NK-92 (cell line): ENCODE measurements around the gene GPN3.
A peak's percentile ranks its signal among the peaks of the same experiment; 100 is the strongest.
"Not testable (repeated sequence)": the region's sequence is repeated elsewhere in the genome, so short reads cannot be mapped to it uniquely, and the experiment has no call there.

Source experiments
- DNase-seq: peaks from one replicate; lab custom pipeline; 2025; ENCODE audit not compliant: unreplicated experiment; lab: John Stamatoyannopoulos, UW

The GPN3 gene

GRCh38 chr12:110449799-110450497 lies 18.1 kb downstream of the GPN3 start, which contains the start of gene ARPC3:
ARPC3 (minus strand) TSS chr12:110450337; CDS start chr12:110450260, 77 bp downstream.
- peak; percentile 53 for DNase-seq

DNA sequence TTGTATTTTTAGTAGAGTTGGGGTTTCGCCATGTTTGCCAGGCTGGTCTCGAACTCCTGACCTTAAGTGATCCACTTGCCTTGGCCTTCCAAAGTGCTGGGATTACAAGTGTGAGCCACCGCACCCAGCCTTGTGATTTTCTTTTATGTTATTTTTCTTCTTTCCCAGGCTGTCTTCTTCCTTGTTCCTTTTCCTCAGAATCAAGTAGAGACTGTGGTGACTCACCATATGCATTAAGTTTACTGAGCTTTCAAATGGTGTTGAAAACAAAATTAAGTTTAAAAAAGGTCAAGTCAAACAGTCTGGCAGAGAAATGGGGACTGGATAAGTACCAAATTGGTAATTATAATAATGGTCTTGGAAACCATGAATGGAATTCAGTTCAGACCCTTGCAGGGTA lies 23.6 kb downstream of the GPN3 start:
- no peak for DNase-seq

GRCh38 chr12:110436231-110436630 lies 31.8 kb downstream of the GPN3 start:
- no peak for DNase-seq

- no peak for DNase-seq
Observed at GRCh38 chr12:110431957-110432587, 36.0 kb downstream of the GPN3 start.

DNA sequence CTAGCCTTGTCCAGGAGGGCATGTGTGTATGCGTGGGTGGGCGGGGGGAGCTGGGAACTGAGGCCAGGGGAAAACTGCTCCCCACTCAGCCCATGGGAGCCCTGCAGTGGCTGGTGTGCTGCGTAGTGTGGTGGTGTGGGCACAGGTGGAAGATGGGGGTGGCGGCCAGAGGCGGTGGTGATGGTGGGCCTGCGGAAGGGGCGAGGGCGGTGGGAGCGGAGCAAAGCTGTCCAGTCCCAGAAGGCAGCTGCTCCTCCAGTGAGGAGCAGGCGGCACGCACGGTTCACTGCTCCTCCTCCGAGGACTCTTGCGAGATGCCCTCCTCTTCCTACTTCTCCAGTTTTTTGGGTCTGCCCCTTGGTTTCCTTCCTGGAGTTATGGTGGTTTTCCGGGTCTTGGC lies 38.4 kb downstream of the GPN3 start:
- DNase-seq: not testable (repeated sequence)

DNA sequence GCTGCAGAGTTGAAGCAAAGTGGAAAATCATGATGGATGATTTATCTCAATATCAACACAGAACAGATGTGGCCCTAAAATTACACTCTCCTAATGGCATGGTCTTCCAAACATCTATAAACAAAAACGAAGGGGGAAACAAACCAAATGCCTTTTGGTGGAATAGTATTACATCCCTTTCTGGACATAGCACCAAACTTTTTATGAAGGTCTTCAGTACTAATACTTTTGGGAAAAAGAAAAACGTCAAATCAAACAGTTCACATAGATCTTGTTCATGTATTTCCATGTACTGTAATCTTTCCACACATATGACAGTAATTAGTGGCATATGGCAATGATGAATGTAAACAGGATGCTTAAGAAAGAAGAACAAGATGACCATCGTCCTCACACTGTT lies 41.7 kb downstream of the GPN3 start:
- DNase-seq: no peak

DNA sequence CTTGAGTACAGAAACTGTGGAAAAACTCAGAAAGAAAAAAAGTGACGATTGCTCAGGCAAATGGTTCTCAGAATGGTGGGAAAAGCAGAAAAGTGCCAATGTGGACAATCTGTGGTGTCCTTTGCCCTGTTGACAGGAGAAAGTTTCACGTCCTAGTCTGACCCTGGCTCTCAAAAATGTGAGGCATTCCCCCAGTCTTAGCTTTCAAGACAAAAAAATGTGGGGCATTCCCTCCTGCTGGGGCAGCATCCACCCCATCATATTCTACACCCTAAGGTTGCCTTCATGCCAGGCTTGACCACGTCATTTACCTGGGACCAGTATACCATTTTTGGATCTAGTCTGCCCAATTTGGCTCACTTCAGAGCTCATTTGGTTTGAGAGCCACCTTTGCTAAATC lies 43.8 kb downstream of the GPN3 start:
- no peak for DNase-seq

GRCh38 chr12:110421701-110422100 lies 46.4 kb downstream of the GPN3 start:
- DNase-seq: no peak

- DNase-seq: no peak
Observed at GRCh38 chr12:110421159-110421661, 46.8 kb downstream of the GPN3 start.

DNA sequence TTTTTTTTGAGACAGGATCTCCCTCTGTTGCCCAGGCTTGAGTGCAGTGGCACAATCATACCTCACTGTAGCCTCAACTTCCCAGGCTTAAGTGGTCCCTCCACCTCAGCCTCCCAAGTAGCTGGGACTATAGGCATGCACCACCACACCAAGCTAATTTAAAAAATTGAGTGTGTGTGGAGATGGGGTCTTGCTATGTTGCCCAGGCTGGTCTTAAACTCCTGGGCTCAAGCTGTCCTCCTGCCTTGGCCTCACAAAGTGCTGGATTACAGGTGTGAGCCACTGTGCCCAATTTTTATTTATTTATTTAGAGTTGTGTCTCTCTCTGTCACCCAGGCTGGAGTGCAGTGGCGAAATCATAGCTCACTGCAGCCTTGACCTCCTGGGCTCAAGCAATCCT lies 47.4 kb downstream of the GPN3 start:
- not testable (repeated sequence) for DNase-seq

GRCh38 chr12:110417113-110417512 lies 50.9 kb downstream of the GPN3 start:
- not testable (repeated sequence) for DNase-seq

DNA sequence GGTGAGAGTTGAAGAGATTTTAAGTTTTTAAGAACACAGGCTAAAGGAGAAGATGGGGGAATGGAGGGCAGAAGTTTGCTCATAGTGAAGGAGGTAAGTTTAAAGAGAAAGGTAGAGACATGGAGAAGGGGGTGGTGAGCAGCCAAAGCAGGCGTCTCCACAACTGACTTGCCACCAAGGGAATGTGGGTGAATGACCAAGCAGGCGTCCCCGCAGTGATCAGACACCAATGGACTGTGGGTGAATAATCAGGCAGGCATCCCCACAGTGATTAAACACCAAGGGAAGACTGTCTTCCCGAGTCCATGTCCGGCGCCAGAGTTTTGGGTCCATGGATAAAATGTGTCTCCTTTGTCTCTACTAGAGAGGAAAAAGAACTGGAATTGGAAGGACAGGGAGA lies 58.0 kb downstream of the GPN3 start:
- DNase-seq: not testable (repeated sequence)

- not testable (repeated sequence) for DNase-seq
Observed at GRCh38 chr12:110405126-110405662, 62.9 kb downstream of the GPN3 start.

DNA sequence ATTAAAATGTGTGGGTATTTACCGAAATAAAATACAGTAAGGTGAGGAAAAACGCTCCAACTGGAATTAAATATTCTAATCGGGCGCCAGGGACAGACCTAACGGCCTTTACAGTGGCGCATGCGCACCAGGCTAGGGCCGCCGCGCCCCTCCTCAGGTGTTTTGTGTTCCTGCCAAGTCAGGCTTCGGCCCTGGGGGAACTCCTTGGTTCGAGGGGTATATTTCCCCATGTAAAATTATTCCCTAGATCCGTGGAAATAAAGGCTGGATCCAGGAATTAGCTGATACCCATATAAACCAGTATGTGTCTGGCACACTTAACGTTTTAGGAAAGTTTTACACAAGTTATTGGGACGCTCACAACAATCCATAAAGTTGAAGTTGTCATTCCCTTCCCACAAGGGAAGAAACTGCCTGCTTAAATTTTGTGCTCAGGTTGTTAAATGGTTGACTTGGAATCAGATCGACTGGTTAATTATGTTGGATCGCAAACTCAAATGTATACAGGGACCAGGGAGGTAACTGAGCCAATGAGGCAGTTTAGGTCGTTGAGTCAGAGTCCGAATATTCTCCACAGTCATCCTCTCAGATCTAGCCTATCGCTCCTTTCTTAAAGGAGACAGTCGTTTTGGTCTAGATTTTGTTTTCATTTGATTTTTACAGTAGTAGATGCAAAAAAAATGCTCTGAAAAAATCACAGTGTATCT lies 63.9 kb downstream of the GPN3 start:
- peak; percentile 6 for DNase-seq

- DNase-seq: peak; percentile 41
Observed at GRCh38 chr12:110403146-110403975, 64.7 kb downstream of the GPN3 start, which contains the start of gene ANAPC7. ANAPC7 (minus strand) TSS chr12:110403708; CDS start chr12:110403627, 81 bp downstream.
